GM18867 (cell line): ENCODE results near the gene SLC26A5.
A peak's percentile ranks its signal among the peaks of the same experiment; 100 is the strongest.
"Not testable (repeated sequence)": the region's sequence is repeated elsewhere in the genome, so short reads cannot be mapped to it uniquely, and the experiment has no call there.

Source experiments
- ATAC-seq: cut with Tn5 transposase; IDR thresholded peaks from one replicate; pipeline ENCODE4 v1.9.1; 2021; ENCODE audit warnings: mild to moderate bottlenecking, moderate library complexity; ENCODE audit not compliant: unreplicated experiment

The SLC26A5 gene

GRCh38 chr7:103446049-103446520 is at the start of gene SLC26A5:
Gene SLC26A5 (minus strand): TSS chr7:103446207. CDS start chr7:103421514, 24,693 bp downstream.
- peak; percentile 62 for ATAC-seq

DNA sequence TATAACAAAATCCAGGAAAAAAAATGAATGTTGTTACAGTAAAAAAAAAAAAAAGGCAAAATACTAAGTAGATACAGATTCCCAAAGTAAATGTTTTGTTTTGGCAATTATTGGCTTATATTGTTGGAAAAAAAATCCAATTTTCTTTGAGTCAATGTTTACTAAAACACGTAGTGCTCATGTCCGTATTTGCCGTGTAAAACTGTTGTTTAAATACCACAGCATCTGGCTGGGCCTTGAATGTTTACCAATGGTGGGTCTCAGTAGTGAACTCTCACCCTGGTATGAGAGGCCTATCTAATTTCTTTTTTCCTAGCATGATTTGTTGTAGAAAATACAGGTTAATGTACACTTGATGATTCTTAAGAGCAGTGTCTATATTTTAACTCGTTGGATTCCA is 41.4 kb upstream of the SLC26A5 start:
- no peak for ATAC-seq

DNA sequence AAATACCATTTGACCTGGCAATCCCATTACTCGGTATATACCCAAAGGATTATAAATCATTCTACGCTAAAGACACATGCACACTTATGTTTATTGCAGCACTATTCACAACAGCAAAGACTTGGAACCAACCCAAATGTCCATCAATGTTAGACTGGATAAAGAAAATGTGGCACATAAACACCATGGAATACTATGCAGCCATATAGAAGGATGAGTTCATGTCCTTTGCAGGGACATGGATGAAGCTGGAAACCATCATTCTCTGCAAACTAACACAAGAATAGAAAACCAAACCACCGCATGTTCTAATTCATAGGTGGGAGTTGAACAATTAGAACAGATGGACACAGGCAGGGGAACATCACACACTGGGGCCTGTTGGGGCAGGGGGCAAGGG is 40.9 kb upstream of the SLC26A5 start:
- ATAC-seq = not testable (repeated sequence)

- no peak for ATAC-seq
Measured at GRCh38 chr7:103480771-103481170, 34.8 kb upstream of the SLC26A5 start.

DNA sequence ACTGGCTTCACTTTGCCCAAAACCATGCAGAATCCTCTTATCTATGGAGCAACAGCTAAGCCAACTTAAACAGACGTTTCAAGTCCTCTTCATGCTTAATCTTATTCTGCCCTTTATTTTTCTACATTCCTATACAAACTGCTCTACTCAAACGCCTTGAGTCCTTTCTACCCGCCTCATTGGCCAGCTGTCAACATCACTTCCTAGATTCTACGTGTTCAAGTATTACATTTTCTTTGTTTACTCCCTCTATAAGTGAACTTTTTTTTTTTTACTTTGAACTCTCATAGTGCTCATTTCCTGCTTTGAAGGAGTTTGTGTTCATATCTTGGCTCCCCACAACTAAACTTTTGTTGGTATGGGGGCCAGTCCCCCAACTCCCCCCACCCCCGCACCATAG is 28.9 kb upstream of the SLC26A5 start:
- no peak for ATAC-seq

DNA sequence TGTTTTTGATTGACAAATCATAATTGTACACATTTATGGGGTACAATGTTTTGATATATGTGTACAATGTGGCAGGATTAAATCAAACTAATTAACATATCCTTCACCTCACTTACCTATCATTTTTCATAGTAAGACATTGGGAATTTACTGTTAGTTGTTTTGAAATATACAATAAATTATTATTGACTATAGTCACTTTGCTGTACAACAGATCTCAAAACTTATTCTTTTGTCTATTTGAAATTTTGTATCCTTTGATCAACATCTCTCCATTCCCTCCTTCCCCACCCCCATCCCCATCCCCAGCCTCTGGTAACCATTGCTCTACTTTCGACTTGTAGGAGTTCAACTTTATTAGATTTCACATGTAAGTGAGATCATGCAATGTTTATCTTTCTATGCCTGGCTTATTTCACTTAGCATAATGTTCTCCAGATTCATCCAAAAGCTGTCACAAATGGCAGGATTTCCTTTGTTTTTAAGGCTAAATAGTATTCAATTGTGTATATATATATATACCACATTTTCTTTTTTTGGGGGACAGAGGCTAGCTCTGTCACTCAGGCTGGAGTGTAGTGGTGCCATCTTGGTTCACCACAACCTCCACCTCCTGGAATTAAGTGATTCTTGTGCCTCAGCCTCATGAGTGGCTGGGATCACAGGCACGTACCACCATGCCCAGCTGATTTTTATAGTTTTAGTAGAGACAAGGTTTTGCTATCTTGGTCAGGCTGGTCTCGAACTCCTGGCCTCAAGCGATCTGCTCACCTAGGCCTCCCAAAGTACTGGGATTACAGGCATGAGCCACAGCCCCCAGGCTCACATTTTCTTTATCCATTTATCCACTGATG is 23.3 kb upstream of the SLC26A5 start:
- no peak for ATAC-seq

- no peak for ATAC-seq
Measured at GRCh38 chr7:103466814-103467213, 20.8 kb upstream of the SLC26A5 start.

DNA sequence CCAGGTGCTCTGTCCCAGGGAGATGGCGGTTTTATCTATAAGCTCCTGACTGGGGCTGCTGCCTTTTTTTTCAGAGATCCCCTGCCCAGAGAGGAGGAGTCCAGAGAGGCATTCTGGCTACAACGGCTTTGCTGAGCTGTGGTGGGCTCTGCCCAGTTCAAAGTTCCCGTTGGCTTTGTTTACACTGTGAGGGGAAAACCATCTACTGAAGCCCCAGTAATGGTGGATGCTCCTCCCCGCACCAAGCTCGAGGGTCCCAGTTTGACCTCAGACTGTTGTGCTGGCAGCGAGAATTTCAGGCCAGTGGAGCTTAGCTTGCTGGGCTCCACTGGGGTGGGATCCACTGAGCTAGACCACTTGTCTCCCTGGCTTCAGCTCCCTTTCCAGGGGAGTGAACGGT is 16.4 kb upstream of the SLC26A5 start:
- ATAC-seq = no peak

GRCh38 chr7:103447073-103447960 is 1.3 kb upstream of the SLC26A5 start:
- ATAC-seq = peak; percentile 80

DNA sequence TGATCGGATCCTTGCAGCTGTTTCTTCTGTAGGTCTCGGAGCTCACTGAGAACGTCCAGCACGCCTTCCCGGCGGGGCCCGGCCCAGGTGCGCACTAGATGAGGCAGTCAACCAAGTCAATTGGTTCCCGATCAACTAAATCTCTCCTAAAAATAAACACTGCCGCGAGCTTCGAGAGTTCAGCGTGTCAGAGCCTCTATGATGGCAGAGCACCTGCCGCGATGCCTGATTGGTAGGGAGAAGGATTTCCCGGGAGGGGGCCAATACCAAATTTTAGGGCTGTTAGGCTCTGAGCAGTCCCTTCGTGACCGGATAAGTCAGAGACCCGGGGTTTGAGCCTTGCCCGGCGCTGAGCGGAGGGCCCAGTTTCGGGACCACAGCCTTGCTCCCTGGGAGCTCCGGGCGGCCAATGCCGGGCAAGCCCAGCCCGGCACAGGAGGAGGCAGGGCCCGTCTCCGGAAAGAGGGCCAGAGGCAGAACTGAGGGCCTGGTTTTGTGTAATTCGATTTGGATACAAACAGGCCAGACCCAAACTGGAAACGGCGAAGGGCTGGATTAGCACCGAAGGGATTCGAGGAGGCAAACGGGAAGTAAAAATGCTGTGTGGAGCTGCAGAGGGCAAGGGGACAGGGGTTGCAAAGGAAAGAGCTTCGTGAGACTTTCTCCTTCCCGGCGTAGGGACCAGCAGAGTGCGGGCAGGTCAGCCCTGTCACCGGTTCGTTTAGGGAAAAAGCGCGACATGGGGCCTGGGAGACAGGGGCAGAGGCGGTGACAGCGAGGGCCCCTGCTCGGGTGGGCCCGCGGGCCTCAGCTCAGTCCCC is 569 bp downstream of the SLC26A5 start:
- peak; percentile 8 for ATAC-seq

DNA sequence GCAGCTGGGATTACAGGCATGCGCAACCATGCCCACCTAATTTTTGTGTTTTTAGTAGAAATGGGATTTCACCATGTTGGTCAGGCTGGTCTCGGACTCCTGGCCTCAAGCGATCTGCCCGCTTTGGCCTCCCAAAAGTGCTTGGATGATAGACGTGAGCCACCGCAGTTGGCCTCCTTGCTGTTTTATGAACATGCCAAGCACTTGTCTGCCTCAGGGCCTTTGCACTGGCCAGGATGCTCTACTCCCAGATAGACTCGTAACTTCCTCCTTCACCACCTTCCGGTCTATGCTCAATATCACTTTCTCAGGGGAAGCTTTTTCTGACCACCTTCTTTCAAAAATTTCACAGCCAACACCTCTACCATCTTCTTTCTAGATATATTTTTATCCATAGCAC is 6.3 kb downstream of the SLC26A5 start:
- no peak for ATAC-seq

DNA sequence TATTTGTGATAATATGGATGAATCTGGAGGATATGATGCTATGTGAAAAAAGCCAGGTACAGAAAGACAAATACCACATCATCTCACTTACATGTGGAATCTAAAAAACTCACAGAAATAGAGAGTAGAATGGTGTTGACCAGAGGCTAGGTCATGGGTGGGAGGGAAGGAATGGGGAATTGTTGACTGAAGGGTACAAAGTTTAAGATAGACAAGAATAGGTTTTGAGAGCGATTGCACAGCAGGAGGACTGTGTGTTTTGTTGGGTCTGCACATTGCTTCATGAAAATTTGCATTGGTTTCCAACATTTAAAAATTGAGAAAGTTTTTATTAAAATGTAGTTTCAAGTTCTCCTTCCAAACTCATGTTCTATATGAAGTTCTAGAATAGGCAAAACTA is 8.4 kb downstream of the SLC26A5 start:
- ATAC-seq = no peak

- ATAC-seq = peak; percentile 62
Measured at GRCh38 chr7:103432712-103433111, 13.3 kb downstream of the SLC26A5 start.

- ATAC-seq = no peak
Measured at GRCh38 chr7:103425177-103425576, 20.8 kb downstream of the SLC26A5 start.

DNA sequence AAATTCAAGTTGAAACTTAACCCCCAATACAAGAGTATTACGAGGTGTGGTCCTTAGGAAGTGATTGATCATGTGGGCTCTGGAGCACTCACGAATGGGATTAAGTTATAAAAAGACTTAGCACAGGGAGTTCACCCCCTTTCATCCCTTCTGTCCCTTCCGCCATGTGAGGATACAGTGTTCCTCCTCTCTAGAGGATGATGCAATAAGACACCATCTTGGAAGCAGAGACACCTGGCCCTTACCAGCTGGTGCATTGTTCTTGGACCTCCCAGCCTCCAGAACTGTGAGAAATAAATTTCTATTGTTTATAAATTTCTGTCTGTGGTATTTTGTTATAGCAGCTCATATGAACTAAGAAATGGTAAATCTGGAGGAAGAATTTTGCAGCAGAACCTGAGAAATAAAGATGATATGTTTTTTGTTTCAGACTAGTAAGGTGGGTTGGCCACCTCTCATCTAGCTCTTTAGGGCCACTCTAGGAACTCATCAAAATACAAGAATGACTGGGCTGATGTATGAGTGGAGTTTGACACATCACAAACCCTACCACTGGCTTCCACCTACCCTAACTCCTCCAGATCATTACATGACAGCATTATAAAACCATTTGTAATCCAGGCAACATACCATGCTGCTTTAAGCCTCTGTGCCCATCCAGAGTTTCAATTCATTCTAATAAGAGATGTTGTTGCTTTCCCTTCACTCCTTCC is 22.4 kb downstream of the SLC26A5 start:
- no peak for ATAC-seq

- no peak for ATAC-seq
Measured at GRCh38 chr7:103420857-103421384, 25.1 kb downstream of the SLC26A5 start.

GRCh38 chr7:103418241-103418640 is 27.8 kb downstream of the SLC26A5 start:
- ATAC-seq = no peak

DNA sequence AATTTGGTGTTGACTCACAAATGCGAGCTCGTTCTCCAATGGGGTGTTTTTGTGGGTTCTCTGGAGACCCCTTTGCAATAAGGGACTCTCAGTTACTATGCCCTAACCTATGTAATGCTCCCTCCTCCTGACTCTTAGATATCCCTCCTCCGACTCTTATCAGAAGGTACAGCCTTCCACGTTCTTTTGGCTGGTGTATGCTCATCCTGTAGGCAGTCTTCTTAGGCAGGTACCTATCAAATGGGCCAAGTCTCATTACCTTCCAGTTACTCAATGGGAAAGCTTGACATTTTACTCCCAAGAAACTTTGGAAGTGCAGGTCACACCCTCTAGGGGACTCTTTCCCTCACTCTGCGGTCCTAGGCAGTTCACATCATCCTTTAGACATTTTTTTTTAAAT is 32.6 kb downstream of the SLC26A5 start:
- no peak for ATAC-seq

DNA sequence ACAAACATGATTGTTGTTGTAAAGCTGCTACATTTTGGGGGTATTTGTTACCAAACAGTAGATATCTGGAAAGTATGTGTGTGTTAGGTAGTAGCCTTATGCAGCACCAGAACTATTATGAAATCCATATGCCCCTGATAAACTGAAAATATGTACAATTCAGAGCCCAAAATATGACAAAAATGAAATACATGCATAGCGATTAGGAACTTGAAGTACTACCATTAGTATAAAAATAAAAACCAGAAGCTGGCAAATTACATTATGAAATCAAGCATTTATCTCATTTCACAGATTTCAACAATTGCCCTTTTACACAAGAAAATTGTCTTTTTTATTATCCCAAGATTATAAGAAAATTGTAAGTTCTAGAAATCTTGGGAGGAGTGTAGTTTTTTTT is 33.9 kb downstream of the SLC26A5 start:
- no peak for ATAC-seq
